SK-N-DZ (cell line): Measurements from ENCODE around the gene MINDY2. TPM values are rescaled to one million over a fixed set of nuclear protein-coding genes. Genes with fewer than 3 reads are reported as not detected.

Experiments used
- DNase-seq: peaks from one replicate; pipeline ENCODE4 v3.0.0-alpha.2; 2015; ENCODE audit warnings: low spot score
- polyA plus RNA-seq, 2 experiments: library from polyadenylated mRNA; depleted of rRNA; stranded (reverse); fragments of >200 nt; gene quantifications; 2 replicates each; pipeline ENCODE4 v1.2.3, GENCODE V29; 2014

The MINDY2 gene
- polyA plus RNA-seq (2014; cell fraction: cytosol; rRNA removed), result 8.0 and 9.0 TPM in 2 replicates
- 3.5 and 5.3 TPM in 2 replicates for polyA plus RNA-seq (2014; cell fraction: nucleus; rRNA removed)

DNA sequence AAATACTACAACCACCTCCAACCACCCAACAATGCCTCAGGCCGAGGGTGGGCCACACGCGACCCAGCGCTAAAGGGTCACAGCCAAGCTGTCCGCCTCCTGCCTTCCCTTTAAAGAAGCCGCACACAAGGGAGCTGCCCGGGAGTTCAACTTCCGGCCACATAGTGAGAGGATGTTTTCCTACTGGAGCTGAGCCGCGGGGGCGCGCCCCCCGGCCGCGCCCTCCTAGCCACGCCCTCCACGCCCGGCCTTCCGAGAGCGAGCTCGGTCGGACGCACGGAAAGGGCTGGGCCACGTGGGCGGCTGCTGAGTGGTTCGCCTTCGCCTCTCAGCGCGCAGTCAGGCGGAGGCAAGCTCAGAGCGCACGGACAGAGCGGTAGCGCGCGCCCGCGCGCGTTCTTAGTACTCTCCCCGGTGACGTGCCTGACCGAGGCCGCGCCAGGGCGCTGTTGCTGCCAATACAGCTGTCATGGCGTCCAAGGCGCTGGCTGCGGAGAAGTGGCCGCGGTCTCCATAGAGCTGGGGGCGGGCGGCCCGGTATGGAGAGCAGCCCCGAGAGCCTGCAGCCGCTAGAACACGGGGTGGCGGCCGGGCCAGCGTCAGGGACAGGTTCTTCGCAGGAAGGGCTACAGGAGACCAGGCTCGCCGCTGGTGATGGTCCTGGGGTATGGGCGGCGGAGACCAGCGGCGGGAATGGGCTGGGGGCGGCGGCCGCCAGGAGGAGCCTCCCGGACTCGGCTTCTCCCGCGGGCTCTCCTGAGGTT lies at the start of gene MINDY2:
Gene MINDY2 (plus strand): TSS at position 446 of the 764 bp plus-strand sequence. CDS start 94 bp downstream, at position 540.
- peak; percentile 98 for DNase-seq

DNA sequence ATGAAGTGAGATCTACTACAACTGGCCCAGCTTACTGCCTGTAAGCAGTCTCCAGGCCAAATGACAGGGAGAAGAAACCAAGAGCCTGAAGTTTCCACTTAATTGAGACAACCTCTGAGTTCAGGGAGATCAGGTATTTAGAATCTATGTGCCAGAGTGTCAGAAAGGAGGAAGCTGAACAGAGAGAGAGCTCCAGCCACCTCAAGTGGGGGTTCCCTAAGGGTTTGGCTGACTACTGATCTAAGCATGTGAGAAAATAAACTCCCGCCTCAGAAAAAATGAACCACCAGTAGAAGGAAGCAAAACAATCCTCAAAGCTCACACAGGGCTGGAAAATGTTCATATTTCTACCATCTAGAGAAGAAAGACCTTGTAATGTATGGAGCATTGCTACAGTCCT lies 46.6 kb upstream of the MINDY2 start:
- DNase-seq, result no peak

GRCh38 chr15:58726867-58727266 lies 44.2 kb upstream of the MINDY2 start:
- DNase-seq, result no peak

DNA sequence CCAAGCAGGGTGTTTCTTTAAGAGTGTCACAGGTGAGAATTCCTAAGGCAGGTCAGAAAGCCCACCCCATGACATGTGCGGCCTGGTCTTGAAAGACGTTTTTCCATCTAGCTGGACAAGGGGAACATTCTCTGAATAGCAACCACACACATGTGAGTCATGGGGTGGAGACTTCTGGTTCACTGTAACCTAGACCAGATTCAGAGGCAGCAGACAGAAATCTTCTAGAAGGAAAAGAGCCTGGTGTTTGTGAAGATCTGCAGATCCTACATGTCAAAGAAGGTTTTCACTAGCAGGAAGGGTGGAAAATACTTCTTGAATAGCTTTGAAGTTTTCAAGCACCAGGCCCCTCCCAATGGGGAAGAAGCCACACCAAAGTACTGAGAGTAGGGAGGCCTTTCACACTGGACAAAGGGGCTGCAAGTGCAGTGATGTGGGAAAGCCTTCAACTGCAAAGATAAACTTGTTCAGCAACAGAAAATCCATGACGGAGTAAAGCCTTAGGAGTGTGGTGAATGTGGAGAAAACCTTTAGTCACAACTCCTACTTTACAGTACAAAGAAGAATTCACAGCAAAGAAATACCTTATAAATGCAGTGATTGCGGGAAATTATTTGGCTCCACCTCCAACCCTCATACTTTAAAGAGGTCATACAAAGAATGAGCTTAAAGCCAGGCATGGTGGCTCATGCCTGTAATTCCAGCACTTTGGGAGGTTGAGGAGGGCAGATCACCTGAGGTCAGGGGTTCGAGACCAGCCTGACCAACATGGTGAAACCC lies 39.2 kb upstream of the MINDY2 start:
- DNase-seq, result no peak

GRCh38 chr15:58732625-58733363 lies 38.3 kb upstream of the MINDY2 start:
- no peak for DNase-seq

DNA sequence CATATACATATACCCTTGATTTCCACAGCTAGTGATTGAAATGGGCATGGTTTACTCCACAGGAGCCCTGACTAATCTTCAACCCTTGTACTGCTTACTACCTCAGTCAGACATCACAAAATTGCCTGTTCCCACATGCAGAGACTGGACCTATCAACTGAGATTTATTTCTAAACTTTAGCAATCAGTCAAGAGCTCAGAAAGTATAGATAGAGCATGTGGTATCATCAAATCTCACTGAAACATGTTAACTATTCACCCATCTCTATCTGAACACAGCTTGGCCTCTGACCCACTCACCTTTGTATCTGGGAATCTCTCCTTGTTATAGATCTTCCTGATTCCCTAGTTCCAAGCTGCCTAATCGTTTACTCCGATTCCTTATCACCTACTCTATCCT lies 36.2 kb upstream of the MINDY2 start:
- no peak for DNase-seq

DNA sequence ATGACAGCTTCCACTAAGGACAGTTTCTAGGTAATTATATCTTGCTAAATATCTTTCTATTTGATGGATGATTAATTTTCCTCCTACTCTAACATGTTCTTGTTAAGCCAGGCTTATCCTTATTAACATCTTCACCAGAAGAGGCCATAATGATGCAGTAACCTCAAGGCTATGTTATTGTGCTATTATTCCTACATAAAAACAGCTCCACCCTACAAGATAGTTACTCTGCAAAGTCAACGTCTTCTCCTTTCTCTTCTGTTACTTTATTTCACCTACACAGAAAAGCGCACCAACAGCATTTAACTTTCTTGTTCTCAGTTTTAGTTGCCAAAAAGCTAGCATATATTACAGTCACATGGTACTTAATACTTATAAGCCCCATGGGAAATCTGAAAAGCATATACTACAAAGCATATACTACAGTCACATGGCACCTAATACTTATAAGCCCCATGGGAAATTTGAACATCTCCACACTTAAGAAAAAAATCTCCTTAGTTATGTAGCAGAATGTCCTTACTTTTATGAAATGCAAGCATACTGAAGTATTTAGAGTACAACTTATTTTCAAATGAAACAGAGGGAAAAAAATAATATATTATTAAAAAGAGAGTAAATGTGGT lies 35.0 kb upstream of the MINDY2 start:
- no peak for DNase-seq

- DNase-seq, result no peak
These were observed 33.8 kb upstream of the MINDY2 start for GRCh38 chr15:58737298-58737697.

DNA sequence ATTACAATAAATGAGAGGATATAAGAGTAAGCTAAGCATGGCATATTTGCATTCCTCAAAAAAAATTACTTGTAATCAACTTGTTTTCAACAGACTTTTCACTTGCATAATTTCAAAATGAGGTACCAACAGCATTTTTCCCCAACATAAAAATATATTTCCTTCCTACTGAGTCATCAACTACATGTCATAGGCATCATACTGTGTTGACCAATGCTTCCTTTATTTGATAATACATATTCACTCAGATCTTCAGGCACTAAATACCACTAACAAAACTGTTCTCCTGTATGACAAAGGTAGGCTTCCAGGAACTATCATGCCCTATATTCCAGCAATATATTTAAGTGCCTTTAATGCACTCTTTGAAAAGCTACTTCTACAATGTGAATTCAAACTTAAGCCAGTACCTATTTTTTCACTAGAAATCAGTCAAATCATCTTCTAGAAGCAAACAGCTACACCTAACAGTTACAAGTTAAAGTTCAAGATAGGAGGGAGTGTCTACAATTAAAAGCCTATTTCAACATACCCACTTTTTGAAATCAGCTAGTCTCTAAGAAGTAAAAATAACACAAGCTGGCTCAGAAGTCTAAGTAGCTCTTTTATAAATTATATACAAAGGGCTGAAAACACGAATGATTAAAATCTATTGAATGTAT lies 32.9 kb upstream of the MINDY2 start:
- DNase-seq, result no peak

GRCh38 chr15:58740436-58740835 lies 30.7 kb upstream of the MINDY2 start:
- DNase-seq, result no peak

DNA sequence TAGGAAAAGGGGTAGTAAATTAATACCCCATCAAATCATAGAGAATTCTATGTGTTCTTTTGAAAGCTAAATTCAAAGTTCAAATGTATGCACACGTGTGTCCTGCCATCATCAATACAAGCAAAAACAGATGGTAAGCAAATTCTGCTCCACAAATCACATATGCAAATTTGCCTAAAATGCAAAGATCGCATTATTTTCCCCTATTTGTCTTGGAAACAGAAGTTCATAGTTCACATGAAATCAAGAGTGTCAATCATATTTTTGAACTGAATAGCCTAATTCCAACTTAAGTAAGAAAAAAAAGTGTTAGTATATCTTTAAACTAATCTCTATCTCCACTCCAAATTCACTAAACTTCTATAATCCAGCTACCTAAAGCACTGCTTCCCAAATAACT lies 30.1 kb upstream of the MINDY2 start:
- DNase-seq, result no peak

GRCh38 chr15:58742022-58742813 lies 28.9 kb upstream of the MINDY2 start:
- no peak for DNase-seq

DNA sequence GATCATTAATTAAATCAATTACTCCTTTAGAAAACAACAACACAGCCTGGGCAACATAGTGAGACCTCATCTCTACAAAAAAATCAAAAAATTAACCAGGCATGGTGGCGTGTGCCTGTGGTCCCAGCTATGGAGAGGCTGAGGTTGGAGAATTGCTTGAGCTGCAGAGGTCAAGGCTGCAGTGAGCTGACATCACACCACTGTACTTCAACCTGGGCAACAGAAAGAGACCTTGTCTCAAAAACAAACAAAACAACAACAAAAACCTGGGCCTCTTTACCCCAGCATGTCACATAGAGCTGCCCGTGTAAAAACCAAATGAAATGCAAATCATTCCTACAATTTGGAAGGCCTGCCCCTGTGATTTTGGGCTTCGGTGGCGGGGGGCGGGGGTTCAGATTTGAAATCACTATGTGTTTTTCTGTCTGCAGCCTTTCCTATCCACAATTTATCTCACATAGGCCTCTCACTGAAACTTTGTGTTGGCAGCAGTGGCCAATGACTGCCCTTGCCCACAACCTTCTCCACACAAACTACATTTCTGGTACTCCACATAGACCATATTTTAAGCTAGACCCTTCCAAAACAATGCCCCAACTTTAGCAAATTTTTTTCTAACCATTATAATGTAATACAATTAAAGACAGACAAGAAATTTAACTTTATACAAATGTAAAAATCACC lies 28.1 kb upstream of the MINDY2 start:
- DNase-seq, result no peak

DNA sequence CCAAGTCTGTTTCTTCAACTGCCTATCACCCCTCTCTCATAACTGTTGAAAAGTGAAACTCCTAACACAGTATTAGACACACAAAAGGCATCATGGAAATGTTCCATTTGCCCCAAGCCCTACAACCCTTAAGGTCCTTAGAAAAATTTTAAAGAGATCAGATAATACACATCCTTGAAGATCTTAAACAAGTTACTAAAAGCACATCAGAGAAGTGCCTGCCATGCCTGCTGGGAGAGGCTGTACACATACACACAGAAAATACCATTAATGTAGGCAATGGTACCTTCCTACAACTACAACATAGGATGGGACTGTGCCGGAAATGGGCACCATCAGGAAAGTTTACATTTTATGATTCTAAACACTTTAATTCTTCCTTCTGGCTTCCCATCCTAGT lies 24.9 kb upstream of the MINDY2 start:
- DNase-seq, result no peak

GRCh38 chr15:58748040-58748851 lies 22.9 kb upstream of the MINDY2 start:
- peak; percentile 35 for DNase-seq

DNA sequence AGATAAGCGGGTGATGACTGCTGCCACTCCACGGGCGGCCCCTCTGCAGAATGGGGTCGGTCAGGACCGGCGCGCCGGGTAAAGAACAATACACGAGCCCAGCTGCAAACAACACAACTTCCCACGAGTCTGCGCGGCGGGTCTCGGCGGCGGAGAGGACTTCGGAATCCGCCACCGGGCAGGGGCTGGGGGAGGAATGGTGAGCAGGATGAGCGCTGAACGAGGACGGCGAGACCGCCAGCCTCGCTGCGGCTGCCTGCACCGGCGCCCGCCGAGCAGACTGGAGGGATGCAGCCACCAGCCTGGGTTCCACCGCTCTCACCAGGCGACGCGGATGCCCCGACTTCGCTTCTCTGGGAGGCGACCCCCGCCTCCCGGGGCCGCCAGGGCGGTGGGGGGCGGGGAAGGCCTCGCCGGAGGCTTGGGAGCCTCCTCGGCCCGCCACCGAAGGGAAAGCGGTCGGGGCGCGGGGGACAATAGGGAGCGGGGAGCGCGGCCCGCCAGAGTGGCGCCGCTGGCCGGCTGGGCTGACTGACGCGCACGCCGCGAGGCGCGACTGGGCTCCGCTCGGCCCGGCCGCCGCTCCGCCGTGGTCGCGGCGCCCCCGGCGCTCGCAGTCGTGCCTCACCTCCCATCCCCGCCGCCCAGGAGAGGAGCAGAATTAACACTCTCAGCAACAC lies 22.1 kb upstream of the MINDY2 start:
- DNase-seq, result no peak

DNA sequence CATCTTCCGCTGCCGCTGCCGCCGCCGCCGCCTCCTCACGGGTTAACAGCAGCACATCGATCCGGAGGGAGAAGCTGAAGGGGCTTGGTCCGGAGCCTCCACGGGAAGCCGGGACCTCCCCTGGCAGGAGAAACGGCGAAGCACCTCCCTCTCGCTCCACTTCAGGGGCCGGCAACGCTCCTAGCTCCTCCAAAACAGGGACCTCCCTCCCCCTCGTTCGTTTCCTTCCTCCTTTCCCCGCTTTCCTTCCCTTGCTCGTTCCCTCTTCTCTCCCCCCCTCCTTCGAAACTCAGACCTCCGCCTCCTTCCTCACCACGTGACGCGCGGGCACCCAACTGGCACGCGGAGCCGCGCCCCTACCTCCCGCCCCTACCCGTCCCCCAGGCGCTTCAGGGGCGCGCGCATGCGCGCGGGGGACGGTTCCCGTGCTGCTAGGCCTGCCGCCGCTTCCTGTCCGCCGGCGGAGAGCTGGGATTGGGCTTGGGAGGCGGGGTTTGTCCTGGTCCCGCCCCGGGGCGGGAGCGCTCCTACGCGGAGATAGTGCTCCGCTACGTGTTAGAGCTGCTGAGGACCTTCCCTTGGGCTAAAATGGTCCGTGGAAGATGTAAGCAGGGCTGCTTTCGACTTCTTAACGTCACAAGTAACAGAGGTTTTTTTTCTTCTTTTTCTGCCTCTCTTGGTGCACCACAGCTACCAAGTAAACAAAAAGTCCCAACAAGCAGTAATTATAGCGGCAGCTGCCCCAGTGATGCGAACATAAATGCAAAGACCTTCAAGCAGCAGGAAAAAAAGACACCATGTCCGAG lies 21.4 kb upstream of the MINDY2 start, which contains the start of gene ADAM10:
Gene ADAM10 (minus strand): TSS at position 176 of the 806 bp plus-strand sequence. CDS start 173 bp downstream, at position 3.
- DNase-seq, result peak; percentile 98
